Activated T-cell treated with anti-CD3 and anti-CD28 coated beads, Interleukin-2, amount 50 U/mL, for 4 hours (primary cell): ENCODE data around the gene CSRP1. TPM values are rescaled to one million over a fixed set of nuclear protein-coding genes. Genes with fewer than 3 reads are reported as not detected.
"Not testable (repeated sequence)": the region's sequence is repeated elsewhere in the genome, so short reads cannot be mapped to it uniquely, and the experiment has no call there.

Source experiments
- ATAC-seq, 2 donors: fragments of 200-7000 bp; cut with Tn5 transposase; one replicate each; pipeline ENCODE4 v1.10.0; 2021
- DNase-seq: peaks from one replicate; pipeline ENCODE4 v3.0.0-alpha.2; 2020
- H3K27me3 Mint-ChIP-seq: one replicate; pipeline ENCODE4 v1.8.0; 2021; ENCODE audit warnings: low read depth, mixed read lengths
- H3K36me3 Mint-ChIP-seq: one replicate; pipeline ENCODE4 v1.8.0; 2022; ENCODE audit warnings: mixed read lengths; ENCODE audit not compliant: insufficient read depth
- H3K4me1 Mint-ChIP-seq: one replicate; pipeline ENCODE4 v1.8.0; 2021; ENCODE audit warnings: low read depth, mixed read lengths
- H3K4me3 Mint-ChIP-seq: one replicate; pipeline ENCODE4 v1.8.0; 2021; ENCODE audit warnings: mild to moderate bottlenecking, moderate library complexity, mixed read lengths
- H3K9me3 Mint-ChIP-seq: one replicate; pipeline ENCODE4 v1.8.0; 2021; ENCODE audit warnings: mixed read lengths
- total RNA-seq, 3 donors: library from RNA; stranded (reverse); gene quantifications; one replicate each; pipeline ENCODE4 v1.2.1, GENCODE V29; 2021

Gene CSRP1
- total RNA-seq, 3 donors from 2014 or later: 51.5 to 54.3 (median 52.4) TPM

- Mint-ChIP-seq H3K27me3 (peaks cover 38% of the 10 kb centered on the region), H3K36me3 (no peaks in the 10 kb centered on the region), H3K9me3 (no peaks in the 10 kb centered on the region), H3K4me1 (peaks cover 3% of the 10 kb centered on the region), H3K4me3 (no peak overlapping the region)
- DNase-seq: no peak
- no peak for ATAC-seq
Measured at GRCh38 chr1:201475130-201475529, 31.8 kb downstream of the CSRP1 start.

DNA sequence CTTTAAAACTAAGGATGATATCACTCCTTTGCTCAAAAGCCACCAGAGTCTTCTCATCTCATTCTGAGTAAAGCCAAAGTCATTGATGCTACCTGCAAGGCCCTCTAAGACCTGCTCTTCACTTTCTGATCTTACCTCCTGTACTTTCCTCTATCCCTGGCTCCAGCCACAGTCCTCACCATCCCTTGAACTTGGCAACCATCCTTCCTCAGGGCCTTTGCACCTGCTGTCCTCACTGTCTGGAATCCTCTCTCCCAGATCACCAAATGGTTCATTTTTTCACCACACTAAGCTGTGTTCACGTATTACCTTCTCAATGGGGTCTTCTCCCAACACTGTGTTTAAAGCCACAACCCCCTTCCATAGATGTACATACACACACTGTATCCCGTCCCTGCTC is 33.6 kb downstream of the CSRP1 start:
- H3K9me3 Mint-ChIP-seq: no peaks in the 10 kb centered on the region
- H3K36me3 Mint-ChIP-seq: no peaks in the 10 kb centered on the region
- no peak overlapping the region for H3K4me3 Mint-ChIP-seq
- ATAC-seq (no peak), DNase-seq (no peak)
- peaks cover 3% of the 10 kb centered on the region for H3K4me1 Mint-ChIP-seq
- peaks cover 38% of the 10 kb centered on the region for H3K27me3 Mint-ChIP-seq

- not testable (repeated sequence) for DNase-seq, H3K9me3 Mint-ChIP-seq, H3K4me3 Mint-ChIP-seq, ATAC-seq, H3K4me1 Mint-ChIP-seq, H3K36me3 Mint-ChIP-seq
- H3K27me3 Mint-ChIP-seq: peaks cover 45% of the 10 kb centered on the region
Measured at GRCh38 chr1:201472321-201472720, 34.6 kb downstream of the CSRP1 start.

DNA sequence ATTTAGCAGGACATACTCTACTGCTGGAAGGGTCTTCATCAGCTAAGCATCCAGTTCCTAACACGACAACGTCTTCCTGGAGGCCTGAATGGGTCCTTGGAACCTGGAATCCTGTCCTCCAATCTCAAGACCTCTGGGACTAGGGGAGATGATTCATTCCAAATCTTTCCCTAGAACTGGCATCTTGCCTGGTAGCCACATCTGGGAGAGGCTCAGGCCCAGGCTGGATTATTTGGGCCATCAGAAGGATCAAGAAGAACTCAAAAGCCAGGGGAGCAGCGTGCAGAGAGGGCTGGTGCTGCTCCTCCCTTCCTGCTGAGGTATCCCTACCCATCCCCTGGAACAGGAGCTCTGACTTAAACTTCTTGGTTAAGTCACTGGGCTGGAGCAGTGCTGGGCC is 35.2 kb downstream of the CSRP1 start:
- Mint-ChIP-seq H3K27me3 (peaks cover 43% of the 10 kb centered on the region), H3K9me3 (no peaks in the 10 kb centered on the region), H3K4me3 (no peak overlapping the region), H3K4me1 (peaks cover 6% of the 10 kb centered on the region), H3K36me3 (no peaks in the 10 kb centered on the region)
- no peak for ATAC-seq
- no peak for DNase-seq

DNA sequence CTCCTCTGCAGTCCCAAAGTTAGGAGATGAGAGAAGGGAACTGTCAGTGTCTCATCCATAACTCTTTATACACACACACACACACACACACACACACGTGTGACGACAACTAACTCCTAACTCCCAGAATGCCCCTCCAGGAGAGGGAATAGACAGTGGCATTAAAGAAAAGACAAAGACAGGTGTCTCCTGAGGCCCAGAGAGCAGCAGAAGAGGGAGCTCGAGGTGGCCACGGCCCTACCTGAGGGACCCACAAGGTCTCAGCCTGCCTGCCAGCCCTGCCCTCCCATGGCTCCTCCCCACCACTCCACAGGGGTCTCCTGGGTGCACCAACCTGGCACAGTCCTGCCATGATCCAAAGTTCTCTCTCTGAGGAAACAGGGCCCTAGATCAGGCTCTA is 36.3 kb downstream of the CSRP1 start:
- ATAC-seq (no peak), DNase-seq (no peak)
- H3K9me3 Mint-ChIP-seq: no peaks in the 10 kb centered on the region
- peaks cover 6% of the 10 kb centered on the region for H3K4me1 Mint-ChIP-seq
- H3K27me3 Mint-ChIP-seq: peaks cover 40% of the 10 kb centered on the region
- H3K36me3 Mint-ChIP-seq: no peaks in the 10 kb centered on the region
- no peak overlapping the region for H3K4me3 Mint-ChIP-seq

DNA sequence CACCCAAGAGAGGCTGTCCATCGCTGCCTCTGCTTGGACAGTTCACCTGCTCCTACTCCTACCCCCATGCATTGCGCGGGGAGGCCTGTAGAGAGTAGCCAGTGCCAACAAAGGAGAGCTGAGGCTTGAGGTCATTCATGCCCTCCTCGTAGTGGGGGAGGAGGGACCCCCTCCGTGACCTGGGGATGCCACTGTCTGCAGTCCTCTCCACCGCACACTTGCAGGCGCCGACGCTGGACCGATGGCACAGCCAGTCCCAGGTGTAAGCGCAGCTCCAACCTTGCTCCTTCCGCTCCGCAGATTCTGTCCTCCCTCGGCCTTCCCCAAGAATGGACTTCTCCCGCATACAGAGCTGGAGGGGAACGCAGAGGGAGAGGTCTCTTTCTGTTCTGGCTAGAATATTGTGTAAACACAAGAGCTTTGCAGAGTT is 37.3 kb downstream of the CSRP1 start:
- DNase-seq (no peak), ATAC-seq (no peak)
- Mint-ChIP-seq H3K9me3 (no peaks in the 10 kb centered on the region), H3K36me3 (no peaks in the 10 kb centered on the region), H3K27me3 (peaks cover 37% of the 10 kb centered on the region), H3K4me1 (peaks cover 6% of the 10 kb centered on the region), H3K4me3 (peak overlapping the region; percentile 62)

GRCh38 chr1:201468844-201469644 is 37.9 kb downstream of the CSRP1 start, which contains the start of gene PHLDA3:
PHLDA3 (minus strand) TSS chr1:201469188; CDS start chr1:201468786, 402 bp downstream.
- Mint-ChIP-seq H3K4me1 (peaks cover 6% of the 10 kb centered on the region), H3K36me3 (no peaks in the 10 kb centered on the region), H3K27me3 (peaks cover 37% of the 10 kb centered on the region), H3K9me3 (no peaks in the 10 kb centered on the region), H3K4me3 (peak within 1 kb of the TSS; percentile 71)
- peak; percentile 12 for DNase-seq
- peak; percentile 83 to 85 for ATAC-seq

DNA sequence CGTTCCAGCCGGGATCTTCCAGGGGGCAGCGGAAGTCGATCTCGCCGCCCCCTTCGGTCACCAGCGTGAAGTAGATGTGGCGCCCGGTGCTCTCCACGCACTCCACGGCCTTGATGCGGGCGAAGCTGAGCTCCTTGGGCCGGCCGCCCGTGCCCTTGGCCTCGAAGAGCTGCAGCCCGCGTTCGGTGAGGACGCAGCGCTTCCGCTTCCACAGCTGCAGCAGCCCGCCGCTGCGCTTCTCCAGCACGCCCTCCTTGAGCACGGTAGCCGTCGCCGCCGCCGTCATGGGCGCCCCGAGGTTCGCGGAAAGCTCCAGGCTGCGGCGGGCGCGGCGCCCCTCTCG is 38.5 kb downstream of the CSRP1 start:
- H3K9me3 Mint-ChIP-seq: no peaks in the 10 kb centered on the region
- peaks cover 6% of the 10 kb centered on the region for H3K4me1 Mint-ChIP-seq
- peak overlapping the region; percentile 64 for H3K4me3 Mint-ChIP-seq
- H3K36me3 Mint-ChIP-seq: no peaks in the 10 kb centered on the region
- DNase-seq (no peak), ATAC-seq (peak; percentile 38 to 56)
- peaks cover 35% of the 10 kb centered on the region for H3K27me3 Mint-ChIP-seq

- Mint-ChIP-seq H3K4me3 (no peak overlapping the region), H3K36me3 (no peaks in the 10 kb centered on the region), H3K27me3 (peaks cover 26% of the 10 kb centered on the region), H3K4me1 (peaks cover 6% of the 10 kb centered on the region), H3K9me3 (no peaks in the 10 kb centered on the region)
- no peak for DNase-seq
- ATAC-seq: no peak
Measured at GRCh38 chr1:201466492-201466891, 40.4 kb downstream of the CSRP1 start.

DNA sequence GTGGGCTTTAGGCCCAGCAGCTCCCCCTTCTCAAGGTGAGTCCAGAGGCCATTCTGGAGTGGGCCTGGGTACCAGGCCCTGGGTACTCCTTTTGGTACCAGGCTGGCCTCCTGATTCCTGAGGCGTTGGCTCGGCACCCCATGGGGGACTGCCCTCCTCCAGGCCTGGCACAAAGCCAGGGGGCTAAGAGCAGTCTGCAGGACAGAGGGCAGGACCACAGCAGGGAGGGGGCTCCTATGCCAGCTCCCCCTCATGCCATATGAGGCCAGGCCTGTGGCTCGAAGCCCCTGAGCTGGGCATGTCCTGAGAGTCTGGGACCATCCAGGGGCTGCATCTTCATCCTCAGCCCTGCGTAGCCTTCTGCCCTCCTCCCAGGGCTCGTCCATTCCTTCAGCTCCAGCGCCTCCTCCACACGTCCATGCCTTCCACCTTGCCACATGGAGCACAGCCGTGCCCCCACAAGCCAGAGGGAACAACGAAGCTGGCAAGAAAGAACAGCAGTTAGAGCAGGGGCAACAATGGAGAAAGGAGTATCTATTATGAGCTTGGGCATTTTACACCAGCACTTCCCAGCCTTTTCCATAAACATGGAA is 41.1 kb downstream of the CSRP1 start:
- ATAC-seq (no peak), DNase-seq (no peak)
- Mint-ChIP-seq H3K9me3 (no peaks in the 10 kb centered on the region), H3K4me3 (no peak overlapping the region), H3K4me1 (peaks cover 6% of the 10 kb centered on the region), H3K36me3 (no peaks in the 10 kb centered on the region), H3K27me3 (peaks cover 20% of the 10 kb centered on the region)

GRCh38 chr1:201463071-201463552 is 43.8 kb downstream of the CSRP1 start:
- Mint-ChIP-seq H3K4me1 (peaks cover 3% of the 10 kb centered on the region), H3K9me3 (no peaks in the 10 kb centered on the region), H3K4me3 (no peak overlapping the region), H3K27me3 (peaks cover 8% of the 10 kb centered on the region), H3K36me3 (no peaks in the 10 kb centered on the region)
- DNase-seq: no peak
- no peak for ATAC-seq

- Mint-ChIP-seq H3K4me1 (no peaks in the 10 kb centered on the region), H3K27me3 (peaks cover 2% of the 10 kb centered on the region), H3K36me3 (no peaks in the 10 kb centered on the region), H3K9me3 (no peaks in the 10 kb centered on the region), H3K4me3 (no peak overlapping the region)
- ATAC-seq (no peak), DNase-seq (no peak)
Measured at GRCh38 chr1:201461645-201462441, 45.1 kb downstream of the CSRP1 start.

DNA sequence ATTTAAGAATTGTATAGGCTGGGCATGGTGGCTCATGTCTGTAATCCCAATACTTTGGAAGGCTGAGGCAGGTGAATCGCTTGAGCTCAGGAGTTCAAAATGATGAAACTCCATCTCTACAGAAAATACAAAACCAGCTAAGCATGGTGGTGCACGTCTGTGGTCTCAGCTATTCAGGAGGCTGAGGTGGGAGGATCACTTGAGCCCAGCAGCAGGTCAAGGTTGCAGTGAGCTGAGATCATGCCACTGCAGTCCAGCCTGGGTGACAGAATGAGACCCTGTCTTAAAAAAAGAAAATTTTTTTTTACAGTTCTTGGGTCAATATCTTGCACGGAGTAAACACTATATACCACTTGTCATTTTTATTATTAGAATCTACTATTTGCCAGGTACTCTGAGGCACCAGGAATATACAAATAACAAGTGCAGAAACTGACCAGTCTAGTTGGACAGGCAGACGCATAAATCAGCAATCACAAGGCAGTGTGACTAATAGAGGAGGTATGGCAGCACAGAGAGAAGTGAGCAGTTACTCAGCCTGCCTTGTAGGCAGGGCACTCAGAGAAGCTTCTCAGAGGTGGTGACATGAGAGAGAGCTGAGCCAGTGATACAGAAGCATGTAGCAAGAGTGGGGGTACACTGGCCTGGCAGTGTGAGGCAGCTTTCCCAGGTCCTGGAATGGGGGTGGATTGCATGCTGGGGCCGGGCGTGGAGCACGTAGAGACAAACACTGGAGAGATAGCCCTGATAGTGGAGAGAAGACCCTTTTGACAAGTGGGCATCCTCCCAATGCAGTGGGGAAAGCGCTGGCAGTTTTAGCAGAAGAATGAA is 45.9 kb downstream of the CSRP1 start:
- DNase-seq: no peak
- no peaks in the 10 kb centered on the region for H3K9me3 Mint-ChIP-seq
- H3K27me3 Mint-ChIP-seq: peaks cover 2% of the 10 kb centered on the region
- no peaks in the 10 kb centered on the region for H3K36me3 Mint-ChIP-seq
- H3K4me1 Mint-ChIP-seq: no peaks in the 10 kb centered on the region
- no peak overlapping the region for H3K4me3 Mint-ChIP-seq
- ATAC-seq: no peak

DNA sequence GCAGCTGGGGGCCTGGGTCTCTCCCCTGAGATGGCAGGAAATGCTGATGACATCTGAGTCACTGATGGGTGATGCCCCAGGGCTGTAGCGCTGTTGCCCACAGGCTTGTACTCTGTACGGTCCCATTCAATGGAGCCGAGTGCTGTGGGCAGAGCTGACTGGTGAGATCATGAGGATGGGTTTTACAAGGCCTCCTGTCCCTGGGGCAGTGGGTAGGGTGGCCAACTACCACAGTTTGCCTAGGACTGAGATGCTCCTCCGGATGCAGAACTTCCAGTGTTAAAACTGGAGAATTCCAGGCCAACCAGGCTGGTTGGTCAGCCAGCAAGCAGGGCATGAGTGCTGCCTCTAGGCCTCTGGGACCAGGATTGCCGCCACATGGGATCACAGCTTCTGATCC is 47.1 kb downstream of the CSRP1 start:
- Mint-ChIP-seq H3K36me3 (no peaks in the 10 kb centered on the region), H3K9me3 (no peaks in the 10 kb centered on the region), H3K4me3 (no peak overlapping the region), H3K27me3 (peaks cover 3% of the 10 kb centered on the region), H3K4me1 (no peaks in the 10 kb centered on the region)
- ATAC-seq (no peak), DNase-seq (no peak)
